Gastroesophageal sphincter (tissue), 3 donors: Measurements from ENCODE around the gene GID4.

Source experiments
- EP300 ChIP-seq: sonication (generic); formaldehyde crosslinking; IDR thresholded peaks from one replicate; pipeline ENCODE4 v1.6.1; 2017; ENCODE audit warnings: antibody characterized with exemption, mild to moderate bottlenecking
- POLR2A ChIP-seq, 2 donors: fragments of 450-650 bp; IDR thresholded peaks; one replicate each; pipeline ENCODE4 v1.6.1; 2017; ENCODE audit warnings: antibody characterized with exemption in 2 of 2, mild to moderate bottlenecking in 2 of 2, moderate library complexity in 1 of 2
- POLR2AphosphoS5 ChIP-seq: sonication (generic); formaldehyde crosslinking; IDR thresholded peaks from one replicate; pipeline ENCODE4 v1.6.1; 2017; ENCODE audit warnings: antibody characterized with exemption
- TF ChIP-seq, protein P1 (sequence below), 4 experiments: fragments of 200-600 bp in 2 of 4; fragments of 450-650 bp in 2 of 4; sonication (generic) in 1 of 4; IDR thresholded peaks; one replicate each; pipeline ENCODE4 v1.5.1; 2017 to 2019; ENCODE audit warnings: antibody characterized with exemption in 4 of 4, mild to moderate bottlenecking in 2 of 4, moderate library complexity in 2 of 4

DNA sequence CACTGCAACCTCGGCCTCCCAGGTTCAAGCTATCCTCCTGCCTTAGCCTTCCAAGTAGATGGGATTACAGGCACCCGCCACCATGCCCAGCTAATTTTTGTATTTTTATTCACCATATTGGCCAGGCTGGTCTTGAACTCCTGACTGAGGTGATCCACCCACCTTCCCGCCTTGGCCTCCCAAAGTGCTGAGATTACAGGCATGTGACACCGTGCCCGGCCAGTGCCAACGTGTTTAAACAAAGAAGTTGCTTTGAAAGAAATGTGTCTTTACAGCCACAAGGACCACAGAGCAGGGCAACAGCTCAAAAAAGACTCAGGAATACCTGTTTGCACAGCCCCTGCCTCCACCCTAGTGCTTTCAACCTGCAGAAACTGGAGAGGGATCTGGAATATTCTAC lies 25.2 kb upstream of the GID4 start:
- TF ChIP-seq POLR2AphosphoS5 (no peak), POLR2A (IDR thresholded peaks at IDR 0.05) (no peak), EP300 (no peak)
- TF ChIP-seq, protein P1, sequence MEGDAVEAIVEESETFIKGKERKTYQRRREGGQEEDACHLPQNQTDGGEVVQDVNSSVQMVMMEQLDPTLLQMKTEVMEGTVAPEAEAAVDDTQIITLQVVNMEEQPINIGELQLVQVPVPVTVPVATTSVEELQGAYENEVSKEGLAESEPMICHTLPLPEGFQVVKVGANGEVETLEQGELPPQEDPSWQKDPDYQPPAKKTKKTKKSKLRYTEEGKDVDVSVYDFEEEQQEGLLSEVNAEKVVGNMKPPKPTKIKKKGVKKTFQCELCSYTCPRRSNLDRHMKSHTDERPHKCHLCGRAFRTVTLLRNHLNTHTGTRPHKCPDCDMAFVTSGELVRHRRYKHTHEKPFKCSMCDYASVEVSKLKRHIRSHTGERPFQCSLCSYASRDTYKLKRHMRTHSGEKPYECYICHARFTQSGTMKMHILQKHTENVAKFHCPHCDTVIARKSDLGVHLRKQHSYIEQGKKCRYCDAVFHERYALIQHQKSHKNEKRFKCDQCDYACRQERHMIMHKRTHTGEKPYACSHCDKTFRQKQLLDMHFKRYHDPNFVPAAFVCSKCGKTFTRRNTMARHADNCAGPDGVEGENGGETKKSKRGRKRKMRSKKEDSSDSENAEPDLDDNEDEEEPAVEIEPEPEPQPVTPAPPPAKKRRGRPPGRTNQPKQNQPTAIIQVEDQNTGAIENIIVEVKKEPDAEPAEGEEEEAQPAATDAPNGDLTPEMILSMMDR (IDR thresholded peaks at IDR 0.05), result no peak
